Ishikawa (cell line): ENCODE measurements around the gene VWA3A.

ENCODE experiments used
- CEBPB ChIP-seq: IDR thresholded peaks from 2 replicates; pipeline ENCODE4 v1.6.1; 2012
- CREB1 ChIP-seq: IDR thresholded peaks from 2 replicates; pipeline ENCODE4 v1.6.1; 2012; ENCODE audit warnings: low read depth
- EGR1 ChIP-seq: IDR thresholded peaks from 2 replicates; pipeline ENCODE4 v1.6.1; 2012
- EP300 ChIP-seq: IDR thresholded peaks from 2 replicates; pipeline ENCODE4 v1.6.1; 2012; ENCODE audit warnings: borderline replicate concordance
- FOXM1 ChIP-seq: IDR thresholded peaks from 2 replicates; pipeline ENCODE4 v1.6.1; 2012; ENCODE audit warnings: low read depth, borderline replicate concordance
- MAX ChIP-seq: IDR thresholded peaks from 2 replicates; pipeline ENCODE4 v1.6.1; 2012
- NFIC ChIP-seq: IDR thresholded peaks from 2 replicates; pipeline ENCODE4 v1.6.1; 2012
- RAD21 ChIP-seq: IDR thresholded peaks from 2 replicates; pipeline ENCODE4 v1.6.1; 2012; ENCODE audit warnings: low read depth
- REST ChIP-seq: IDR thresholded peaks from 2 replicates; pipeline ENCODE4 v1.6.1; 2012; ENCODE audit warnings: low read depth, mild to moderate bottlenecking
- TAF1 ChIP-seq: IDR thresholded peaks from 2 replicates; pipeline ENCODE4 v1.6.1; 2012; ENCODE audit warnings: low read depth, mild to moderate bottlenecking
- TCF12 ChIP-seq: IDR thresholded peaks from 2 replicates; pipeline ENCODE4 v1.6.1; 2012; ENCODE audit warnings: low read depth
- TEAD4 ChIP-seq: IDR thresholded peaks from 2 replicates; pipeline ENCODE4 v1.6.1; 2012
- USF1 ChIP-seq: IDR thresholded peaks from 2 replicates; pipeline ENCODE4 v1.6.1; 2012
- YY1 ChIP-seq: IDR thresholded peaks from 2 replicates; pipeline ENCODE4 v1.6.1; 2012; ENCODE audit warnings: low read depth
- ZBTB7A ChIP-seq: IDR thresholded peaks from 2 replicates; pipeline ENCODE4 v1.6.1; 2012; ENCODE audit warnings: low read depth

Gene VWA3A

GRCh38 chr16:22098405-22099255 lies 6.3 kb downstream of the VWA3A start:
- peak; percentile 72 for TF ChIP-seq RAD21
- no peak for TF ChIP-seq TEAD4
- TF ChIP-seq EGR1 = no peak
- TF ChIP-seq REST = no peak

GRCh38 chr16:22099256-22099975 lies 7.1 kb downstream of the VWA3A start:
- no peak for TF ChIP-seq MAX

- TF ChIP-seq NFIC (no peak), FOXM1 (no peak), RAD21 (no peak), REST (no peak), YY1 (no peak), TCF12 (no peak), EGR1 (no peak), TAF1 (no peak), CEBPB (no peak), TEAD4 (no peak), CREB1 (no peak), MAX (no peak), EP300 (no peak), ZBTB7A (no peak), USF1 (no peak)
Measured at GRCh38 chr16:22103441-22103840, 11.1 kb downstream of the VWA3A start.

GRCh38 chr16:22109258-22109898 lies 17.0 kb downstream of the VWA3A start:
- no peak for TF ChIP-seq TEAD4
- TF ChIP-seq NFIC = no peak
- no peak for TF ChIP-seq REST
- no peak for TF ChIP-seq YY1
- TF ChIP-seq CREB1 = no peak
- no peak for TF ChIP-seq FOXM1
- TF ChIP-seq TCF12 = no peak
- TF ChIP-seq CEBPB = no peak
- TF ChIP-seq TAF1 = no peak
- TF ChIP-seq MAX = no peak
- TF ChIP-seq RAD21 = no peak
